Natural killer cell treated with Interleukin-12 subunit alpha and Interleukin-12 subunit beta and Interleukin-15 and Interleukin-18, amount 100 ng/mL, for 72 hours (primary cell): ENCODE results near the gene CHMP5. TPM values are rescaled to one million over a fixed set of nuclear protein-coding genes. Genes with fewer than 3 reads are reported as not detected.

Experiments used
- ATAC-seq, 2 donors: fragments of 150-1000 bp; cut with Tn5 transposase in 1 of 2; sonication (Bioruptor Pico), chemical (Tn5 transposase) in 1 of 2; 2 replicates each; pipeline ENCODE4 v1.10.0; 2021
- DNase-seq: peaks from one replicate; pipeline ENCODE4 v3.0.0; 2022; ENCODE audit warnings: low spot score
- H3K27ac Mint-ChIP-seq, 2 donors: 1 replicate in 1 of 2; 2 replicates in 1 of 2; pipeline ENCODE4 v1.8.0; 2022; ENCODE audit warnings: mixed read lengths in 2 of 2, mild to moderate bottlenecking in 1 of 2, moderate library complexity in 1 of 2
- H3K27me3 Mint-ChIP-seq, 2 donors: 1 replicate in 1 of 2; 2 replicates in 1 of 2; pipeline ENCODE4 v1.8.0; 2022; ENCODE audit warnings: mixed read lengths in 2 of 2
- H3K36me3 Mint-ChIP-seq: one replicate; pipeline ENCODE4 v1.8.0; 2022; ENCODE audit warnings: mixed read lengths
- H3K4me1 Mint-ChIP-seq, 2 donors: 1 replicate in 1 of 2; 2 replicates in 1 of 2; pipeline ENCODE4 v1.8.0; 2022; ENCODE audit warnings: low read depth in 2 of 2, mixed read lengths in 2 of 2, mild to moderate bottlenecking in 1 of 2
- H3K4me3 Mint-ChIP-seq: one replicate; pipeline ENCODE4 v1.8.0; 2022; ENCODE audit warnings: mixed read lengths
- H3K9me3 Mint-ChIP-seq: 2 replicates; pipeline ENCODE4 v1.8.0; 2022; ENCODE audit warnings: mixed read lengths
- total RNA-seq, 2 donors: library from RNA; stranded (reverse); gene quantifications; one replicate each; pipeline ENCODE4 v1.2.3, GENCODE V29; 2022

The CHMP5 gene
- total RNA-seq, 2 donors from 2014 or later, result 40.8 to 63.2 TPM

DNA sequence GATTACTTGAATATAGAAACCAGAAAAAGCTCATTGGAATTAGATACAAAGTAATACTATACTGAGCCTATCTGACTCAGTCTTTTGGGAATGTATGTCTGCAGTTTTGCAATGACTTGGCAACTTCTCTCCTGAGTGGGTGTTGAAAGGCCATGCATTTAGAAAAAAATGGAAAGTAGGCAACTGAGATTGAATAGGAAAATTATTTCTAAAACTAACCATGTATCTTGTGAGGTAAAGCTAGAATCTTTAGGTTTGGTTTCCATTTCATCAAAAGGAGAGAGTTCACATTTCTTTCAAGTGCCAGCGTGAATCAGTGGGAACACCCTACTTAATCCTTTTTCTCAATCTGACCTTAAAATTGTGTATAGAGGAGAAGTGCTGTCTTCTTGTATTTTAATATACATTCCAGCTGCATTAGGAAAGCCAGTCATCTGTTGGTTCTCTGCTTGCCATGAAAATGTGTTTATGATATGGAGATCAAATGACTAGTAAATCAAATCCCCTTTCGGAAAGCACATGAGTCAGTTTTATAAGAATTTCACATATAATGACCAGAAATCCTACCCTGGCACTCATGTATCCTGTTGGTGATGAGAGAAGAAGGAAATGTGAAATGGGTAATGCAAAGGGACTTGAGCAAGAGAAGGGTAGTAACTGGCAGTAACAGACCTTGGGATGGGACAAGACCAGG, 55.9 kb downstream of the CHMP5 start:
- H3K9me3 Mint-ChIP-seq, result no peaks in the 10 kb centered on the region
- H3K27me3 Mint-ChIP-seq, result no peaks in the 10 kb centered on the region
- H3K4me3 Mint-ChIP-seq, result no peak overlapping the region
- H3K4me1 Mint-ChIP-seq, result no peaks in the 10 kb centered on the region
- no peak overlapping the region for H3K27ac Mint-ChIP-seq
- ATAC-seq, result no peak
- DNase-seq, result no peak
- H3K36me3 Mint-ChIP-seq, result peaks cover 40% of the 10 kb centered on the region

GRCh38 chr9:33329117-33329563, 64.3 kb downstream of the CHMP5 start:
- no peak overlapping the region for H3K27ac Mint-ChIP-seq
- H3K4me1 Mint-ChIP-seq, result no peaks in the 10 kb centered on the region
- peaks cover 22% of the 10 kb centered on the region for H3K36me3 Mint-ChIP-seq
- DNase-seq (no peak), ATAC-seq (no peak)
- no peaks in the 10 kb centered on the region for H3K27me3 Mint-ChIP-seq
- H3K9me3 Mint-ChIP-seq, result no peaks in the 10 kb centered on the region
- no peak overlapping the region for H3K4me3 Mint-ChIP-seq

- H3K4me1 Mint-ChIP-seq, result no peaks in the 10 kb centered on the region
Measured at GRCh38 chr9:33329979-33330378, 65.1 kb downstream of the CHMP5 start.

DNA sequence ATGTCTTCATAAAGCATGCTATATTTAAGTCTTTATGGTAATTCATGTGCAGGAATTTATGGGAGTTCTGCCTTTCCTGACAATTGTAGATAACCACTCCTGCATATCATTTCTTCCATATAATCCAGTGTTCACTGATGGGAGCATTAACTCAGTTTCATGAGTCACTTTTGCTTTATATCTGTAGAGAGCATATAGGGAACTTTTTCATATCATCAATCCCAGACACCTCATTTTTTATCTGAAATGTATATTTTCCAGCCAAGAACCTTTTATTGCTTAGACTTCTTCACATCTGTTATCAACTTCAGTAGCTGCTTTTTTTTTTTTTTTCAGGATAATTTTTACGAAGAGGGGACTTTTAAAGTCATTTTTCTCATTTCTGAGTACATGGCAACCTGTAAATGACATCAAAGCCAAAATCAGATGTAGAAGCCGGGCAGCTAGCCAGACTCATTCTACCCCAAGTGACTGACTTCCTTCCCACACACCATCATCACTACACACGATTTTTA, 66.6 kb downstream of the CHMP5 start:
- H3K4me3 Mint-ChIP-seq, result no peak overlapping the region
- no peaks in the 10 kb centered on the region for H3K9me3 Mint-ChIP-seq
- ATAC-seq (no peak), DNase-seq (no peak)
- no peaks in the 10 kb centered on the region for H3K4me1 Mint-ChIP-seq
- no peak overlapping the region for H3K27ac Mint-ChIP-seq
- peaks cover 22% of the 10 kb centered on the region for H3K36me3 Mint-ChIP-seq
- no peaks in the 10 kb centered on the region for H3K27me3 Mint-ChIP-seq

More at GRCh38 chr9:33329979-33330378, 65.1 kb downstream of the CHMP5 start:
- DNase-seq, result no peak
- Mint-ChIP-seq H3K4me3 (no peak overlapping the region), H3K27ac (no peak overlapping the region), H3K36me3 (peaks cover 22% of the 10 kb centered on the region), H3K9me3 (no peaks in the 10 kb centered on the region), H3K27me3 (no peaks in the 10 kb centered on the region)
- no peak for ATAC-seq

Other genes with a start within 250 kb of the CHMP5 start
- 100 to 1,000 TPM; 219 to 220 TPM for gene DNAJA1, start 239.8 kb upstream of the CHMP5 start, total RNA-seq
- 10 to 100 TPM; 22.5 to 22.7 TPM for gene SMU1, start 188.4 kb upstream of the CHMP5 start, total RNA-seq
- gene B4GALT1, start 97.7 kb upstream of the CHMP5 start, total RNA-seq, result 10 to 100 TPM; 51.4 to 90.6 TPM
- not detected for gene SPINK4, start 24.9 kb upstream of the CHMP5 start, total RNA-seq
- gene BAG1, start 341 bp upstream of the CHMP5 start, total RNA-seq, result 100 to 1,000 TPM in 1 of 2 donors, 10 to 100 TPM in 1; 46.1 to 115 TPM
- gene NFX1, start 25.5 kb downstream of the CHMP5 start, total RNA-seq, result 10 to 100 TPM; 41.6 to 57.9 TPM
- gene AQP7, start 137.5 kb downstream of the CHMP5 start, total RNA-seq, result not detected
- gene AQP3, start 182.5 kb downstream of the CHMP5 start, total RNA-seq, result 1 to 10 TPM; 1.4 to 1.9 TPM
- 100 to 1,000 TPM in 1 of 2 donors, 10 to 100 TPM in 1; 48.3 to 104 TPM for gene NOL6, start 208.9 kb downstream of the CHMP5 start, total RNA-seq